ENCODE data around the gene TACR1.
"Not testable (repeated sequence)": the region's sequence is repeated elsewhere in the genome, so short reads cannot be mapped to it uniquely, and the experiment has no call there.

GRCh38 chr2:75152243-75152642, 47.1 kb downstream of the TACR1 start:
- not testable (repeated sequence) for TF ChIP-seq RAD21 (conservative IDR thresholded peaks at IDR 0.05); SMC3 (conservative IDR thresholded peaks at IDR 0.05; ENCODE audit: poor library complexity); EP300 (conservative IDR thresholded peaks at IDR 0.05; ENCODE audit: poor library complexity, severe bottlenecking); CTCF (IDR thresholded peaks at IDR 0.05; ENCODE audit: poor library complexity, severe bottlenecking)
